ENCODE measurements around the gene PSME1.
A peak's percentile ranks its signal among the peaks of the same experiment; 100 is the strongest.

The PSME1 gene

DNA sequence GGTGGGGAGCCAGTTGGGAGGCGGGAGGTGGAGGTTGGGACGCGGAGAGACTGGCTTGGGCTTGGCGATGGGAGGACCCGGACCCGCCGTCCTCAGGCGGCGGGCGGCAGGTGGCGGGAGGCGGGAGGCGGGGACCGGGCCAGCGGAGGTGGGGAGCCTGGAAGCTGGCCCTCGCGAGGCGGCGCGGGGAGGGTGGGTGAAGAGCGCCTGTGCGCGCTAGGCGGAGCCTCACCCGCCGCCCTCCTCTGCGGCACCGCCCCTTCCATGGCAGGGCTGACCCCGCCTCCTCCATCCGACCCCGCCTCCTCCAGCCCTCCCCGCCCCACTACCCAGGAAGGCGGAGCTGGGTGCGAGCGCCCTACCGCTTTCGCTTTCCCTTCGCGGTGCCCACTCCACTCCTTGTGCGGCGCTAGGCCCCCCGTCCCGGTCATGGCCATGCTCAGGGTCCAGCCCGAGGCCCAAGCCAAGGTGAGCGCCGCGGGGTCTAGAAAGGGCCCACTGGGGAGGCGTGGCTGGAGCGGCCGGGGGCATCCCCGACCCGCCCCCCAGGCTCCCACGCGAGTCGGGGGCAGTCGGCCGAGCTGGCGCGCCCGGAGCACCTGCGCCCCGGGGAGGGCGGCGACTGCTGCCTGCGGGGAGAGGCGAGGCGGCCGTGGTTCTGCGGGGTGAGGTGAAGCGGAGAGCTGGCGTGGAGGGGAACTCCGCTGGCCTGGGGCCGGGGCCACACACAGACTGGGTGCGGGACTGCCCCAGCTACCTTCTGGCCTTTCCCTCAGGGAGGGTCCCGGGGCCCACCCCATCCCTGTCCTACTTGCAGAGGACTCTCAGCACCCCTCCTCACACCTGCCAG is at the start of gene PSME1:
PSME1 (plus strand) TSS at position 361 of the 850 bp plus-strand sequence; CDS start at position 430, 69 bp downstream.
- peak; percentile 72 for DNase-seq

DNA sequence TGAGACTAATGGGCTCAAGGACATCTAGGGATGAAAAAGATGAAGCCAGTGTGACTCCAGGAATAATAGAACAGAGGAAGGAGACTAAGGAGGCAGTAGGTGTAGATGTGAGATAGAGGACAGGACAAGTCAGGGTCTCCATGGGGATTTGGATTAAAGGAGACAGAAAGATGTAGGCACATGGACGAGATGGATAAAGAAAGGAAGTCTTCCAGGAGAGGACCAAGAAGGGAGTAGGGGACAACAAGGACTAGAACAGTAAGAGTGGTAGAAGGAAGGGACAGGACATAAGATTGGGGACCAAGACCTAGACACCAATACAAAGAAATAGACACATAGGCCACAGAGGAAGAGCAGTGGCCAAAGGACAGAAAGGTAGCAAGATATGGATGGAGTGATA is 49.0 kb upstream of the PSME1 start:
- no peak for DNase-seq

DNA sequence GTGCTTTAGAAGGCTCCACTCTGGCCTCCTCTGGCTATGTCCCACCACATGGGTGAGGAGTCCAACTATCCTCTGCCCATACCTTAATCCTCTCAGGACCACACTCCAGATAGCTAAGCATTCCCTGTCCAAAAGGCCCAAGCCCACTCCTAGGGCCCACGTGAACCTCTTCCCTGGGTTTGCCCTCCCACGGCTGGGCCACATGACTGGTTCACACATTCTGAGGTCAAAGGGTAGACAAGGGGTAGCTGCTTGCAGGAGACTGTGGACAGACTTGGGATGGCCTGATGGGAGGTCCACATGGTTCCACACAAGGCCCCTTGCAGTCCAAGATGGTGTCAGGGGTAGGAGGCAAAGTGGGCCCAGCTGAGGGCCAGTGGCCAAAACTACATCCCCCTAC is 47.9 kb upstream of the PSME1 start:
- DNase-seq = no peak

DNA sequence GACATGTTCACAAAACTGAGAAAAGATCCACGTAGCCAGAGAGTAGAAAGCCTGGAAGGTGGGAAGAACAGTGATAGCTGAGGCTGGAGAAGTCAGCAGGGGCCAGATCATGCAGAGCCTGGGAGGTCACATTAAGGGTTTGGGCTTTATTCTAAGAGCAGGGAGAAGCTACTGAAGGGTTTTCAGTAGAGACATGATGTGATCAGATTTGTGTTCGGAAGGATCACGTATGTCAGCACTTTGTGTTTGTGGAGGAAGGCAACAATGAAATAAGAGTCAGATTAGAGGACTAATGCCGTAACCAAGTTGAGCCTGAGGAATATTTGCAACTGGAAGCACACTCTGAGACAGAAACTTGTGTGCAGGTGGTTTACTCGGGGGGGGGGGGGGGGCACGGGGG is 46.1 kb upstream of the PSME1 start:
- no peak for DNase-seq

DNA sequence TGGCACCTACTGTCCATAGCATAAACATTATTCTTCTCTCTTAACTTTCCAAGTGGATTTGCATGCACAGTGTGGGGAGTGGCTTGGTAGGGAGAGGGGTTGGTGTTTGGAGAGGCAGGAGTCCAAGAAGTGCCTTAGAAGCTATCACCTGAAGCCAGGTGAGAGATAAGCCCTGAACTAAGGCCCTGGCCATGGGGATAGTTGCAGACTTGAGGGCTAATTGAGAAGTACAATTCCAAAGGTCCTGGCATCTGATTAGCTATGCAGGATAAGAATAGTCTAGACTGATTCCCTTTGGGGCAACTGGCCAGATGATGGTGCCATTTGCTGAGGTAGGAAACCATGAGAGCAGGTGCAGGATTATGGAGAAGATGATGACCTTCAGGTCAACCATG is 43.9 kb upstream of the PSME1 start:
- no peak for DNase-seq

DNA sequence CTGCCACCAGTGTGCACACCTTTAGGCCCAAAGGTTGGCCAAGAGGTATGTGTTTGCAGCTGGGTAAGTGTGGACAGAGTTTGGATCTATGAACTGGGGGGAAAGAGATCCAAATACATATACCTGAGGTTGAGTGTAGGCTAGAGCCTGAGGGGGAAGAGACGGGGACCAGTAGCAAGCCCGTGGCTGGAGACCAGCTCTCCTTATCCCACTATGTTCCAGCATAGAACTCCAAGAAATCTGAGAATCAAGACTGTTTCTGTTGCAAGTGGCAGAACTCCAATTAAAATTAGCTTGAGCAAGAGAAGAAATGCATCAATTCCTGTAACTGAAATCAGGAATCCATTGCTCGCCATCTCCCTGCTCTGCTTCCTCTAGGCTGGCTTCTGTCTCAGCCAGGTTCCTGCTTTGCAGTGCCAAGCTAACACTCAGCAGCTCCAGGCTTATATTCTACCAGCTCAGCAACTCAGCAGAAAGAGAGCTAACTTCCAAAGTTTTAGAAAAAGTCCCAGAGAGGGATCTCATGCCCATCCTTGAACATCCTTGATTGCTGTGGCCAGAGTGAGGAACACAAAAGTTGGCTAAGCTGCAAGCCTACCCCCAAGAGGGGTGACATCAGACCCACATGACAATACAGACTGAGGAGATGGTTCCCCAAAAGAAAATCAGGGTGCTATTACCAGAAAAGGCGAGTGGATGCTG is 43.3 kb upstream of the PSME1 start:
- DNase-seq = no peak

DNA sequence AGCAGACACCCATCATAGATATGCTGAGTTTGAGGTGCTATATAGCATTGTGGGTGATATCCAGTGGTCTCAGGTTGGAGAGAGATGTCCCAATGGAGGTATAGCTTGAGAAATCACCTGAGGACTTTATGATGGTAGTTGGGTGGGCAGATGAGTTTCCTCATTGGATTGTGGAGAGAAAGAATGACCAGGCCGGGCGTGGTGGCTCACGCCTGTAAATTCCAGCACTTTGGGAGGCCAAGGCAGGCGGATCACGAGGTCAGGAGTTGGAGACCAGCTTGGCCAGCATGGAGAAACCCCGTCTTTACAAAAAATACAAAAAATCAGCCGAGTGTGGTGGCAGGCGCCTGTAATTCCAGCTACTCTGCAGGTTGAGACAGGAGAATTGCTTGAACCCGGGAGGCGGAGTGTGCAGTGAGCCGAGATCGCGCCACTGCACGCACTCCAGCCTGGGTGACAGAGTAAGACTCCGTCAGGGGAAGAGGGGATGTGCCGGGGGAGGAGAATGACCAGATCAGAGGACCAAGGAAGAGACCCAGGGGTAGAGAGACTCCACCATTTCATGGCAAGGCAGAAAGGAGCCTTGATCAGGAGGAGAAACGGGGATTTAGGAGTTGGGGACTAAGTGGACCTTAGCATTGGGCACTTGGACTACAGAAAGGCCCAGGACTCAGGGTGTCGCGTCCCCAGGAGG is 42.6 kb upstream of the PSME1 start:
- DNase-seq = no peak

DNA sequence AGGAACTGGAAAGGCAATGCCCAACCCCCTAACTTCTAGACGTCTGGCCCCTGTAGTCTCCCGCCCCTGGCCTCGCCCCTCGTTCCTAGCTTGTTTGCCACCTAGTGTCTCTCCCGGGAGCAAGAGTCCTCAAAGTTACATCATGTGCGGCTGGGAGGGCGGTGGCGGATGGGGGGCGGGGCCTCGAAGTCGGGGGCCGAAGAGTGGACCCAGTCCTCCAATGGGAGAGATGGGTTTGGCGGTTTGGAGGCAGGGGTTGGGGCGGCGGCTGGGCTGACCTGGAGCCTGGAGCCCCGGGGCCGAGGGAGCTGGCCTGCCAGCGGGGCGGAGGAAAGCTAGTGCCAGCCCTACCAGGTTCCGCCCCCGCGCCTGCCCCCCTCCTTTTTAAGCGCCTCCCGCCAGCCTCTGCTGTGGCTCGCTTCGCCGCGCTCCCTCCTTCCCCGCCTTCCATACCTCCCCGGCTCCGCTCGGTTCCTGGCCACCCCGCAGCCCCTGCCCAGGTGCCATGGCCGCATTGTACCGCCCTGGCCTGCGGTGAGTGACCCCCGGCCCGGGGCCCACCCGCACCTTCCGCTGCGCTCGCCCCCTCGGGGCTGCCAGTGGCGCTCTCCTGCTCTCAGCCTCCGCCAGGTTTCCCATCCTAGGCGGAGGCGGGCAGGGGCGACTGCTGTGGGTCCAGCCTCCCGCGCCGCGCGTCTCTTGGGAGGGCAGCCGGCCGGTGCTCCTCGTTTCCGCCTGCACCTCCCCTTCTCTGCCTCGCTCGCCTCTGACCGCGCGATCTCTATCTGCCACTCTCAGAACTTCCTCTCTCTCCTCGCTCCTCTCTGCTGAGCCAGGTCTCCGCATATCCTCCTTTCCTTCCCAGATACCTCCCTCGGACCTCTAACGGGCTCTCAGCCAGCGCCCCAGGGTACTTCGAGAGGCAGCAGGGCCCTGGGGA is 41.8 kb upstream of the PSME1 start, which contains the start of gene PCK2:
PCK2 (plus strand) TSS at position 411 of the 940 bp plus-strand sequence; CDS start at position 506, 95 bp downstream.
- peak; percentile 89 for DNase-seq

DNA sequence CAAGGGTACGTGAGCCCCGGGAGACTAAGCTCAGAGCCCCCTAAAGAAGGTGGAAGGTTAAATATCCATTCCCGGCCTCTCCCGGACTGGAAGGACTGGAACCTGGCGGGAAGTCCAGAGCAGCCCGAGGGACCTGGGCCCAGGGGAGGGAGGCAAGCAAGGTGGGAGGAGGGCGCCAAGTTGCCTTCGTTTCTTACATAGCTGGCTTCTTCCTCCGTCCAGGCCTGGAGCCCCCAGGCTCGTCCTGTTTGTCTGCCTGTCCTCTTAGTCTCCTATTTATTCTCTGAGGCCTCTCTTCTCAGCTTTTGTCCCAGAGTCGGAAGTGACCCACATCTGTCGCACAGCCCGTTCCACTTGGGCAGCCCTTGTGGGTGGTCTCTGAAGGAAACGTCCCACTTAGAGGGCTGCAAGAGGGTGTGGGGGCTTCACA is 41.1 kb upstream of the PSME1 start:
- DNase-seq = no peak

DNA sequence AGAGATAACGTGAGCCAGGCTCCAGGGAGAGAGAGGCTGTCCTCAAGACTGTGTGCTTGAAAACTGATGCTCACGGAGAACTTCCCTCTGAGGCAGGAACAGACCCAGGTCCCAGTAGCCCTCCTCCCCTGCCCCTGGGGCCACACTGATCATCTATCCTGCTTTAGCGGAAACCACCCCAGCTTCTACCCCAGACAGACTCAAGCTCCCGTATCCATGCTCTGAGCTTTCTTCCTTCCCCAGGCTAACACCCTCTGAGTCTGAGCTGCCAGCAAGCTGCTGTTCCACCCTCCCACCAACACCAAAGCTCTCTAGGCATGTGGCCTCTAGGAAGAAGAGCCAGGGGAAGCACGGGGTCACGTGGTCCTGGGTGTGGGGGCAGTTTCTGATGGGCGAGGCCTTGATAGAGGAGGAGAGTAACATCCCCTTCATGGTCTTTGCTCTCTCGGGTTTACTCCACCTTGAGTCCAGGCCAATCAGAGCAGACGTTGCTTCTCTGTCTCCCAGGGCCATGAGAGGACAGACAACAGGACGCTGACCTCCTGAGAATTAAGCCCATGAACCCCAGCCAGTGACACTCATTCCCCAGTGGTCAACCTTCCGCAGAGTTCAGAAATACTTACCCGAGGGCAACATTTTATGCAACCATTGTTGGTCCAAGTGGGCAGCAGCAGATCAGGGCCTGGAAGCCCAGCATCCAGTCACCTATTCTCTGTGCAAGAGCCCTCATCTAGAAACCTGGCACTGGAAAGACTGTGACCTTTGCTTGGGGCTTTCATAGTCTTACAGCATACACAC is 40.5 kb upstream of the PSME1 start:
- peak; percentile 44 for DNase-seq

DNA sequence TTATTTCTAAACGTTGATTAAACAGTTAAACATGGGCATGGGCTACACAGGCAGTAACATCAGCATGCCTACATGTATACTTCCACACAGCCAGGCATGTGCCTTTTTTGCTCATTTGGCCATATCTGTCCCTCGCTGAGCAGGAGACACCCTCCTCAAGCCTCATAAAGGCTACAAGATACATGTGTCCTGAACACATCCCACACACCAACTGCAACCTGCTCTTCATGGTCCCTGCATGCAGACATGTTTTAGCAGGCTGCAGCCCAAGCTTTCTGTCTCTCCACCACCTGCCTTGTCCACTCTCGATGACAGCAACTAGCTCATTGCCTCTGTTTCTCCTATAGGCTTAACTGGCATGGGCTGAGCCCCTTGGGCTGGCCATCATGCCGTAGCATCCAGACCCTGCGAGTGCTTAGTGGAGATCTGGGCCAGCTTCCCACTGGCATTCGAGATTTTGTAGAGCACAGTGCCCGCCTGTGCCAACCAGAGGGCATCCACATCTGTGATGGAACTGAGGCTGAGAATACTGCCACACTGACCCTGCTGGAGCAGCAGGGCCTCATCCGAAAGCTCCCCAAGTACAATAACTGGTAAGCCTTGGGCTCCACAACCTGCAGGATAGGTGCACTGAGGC is 39.3 kb upstream of the PSME1 start:
- DNase-seq = no peak

DNA sequence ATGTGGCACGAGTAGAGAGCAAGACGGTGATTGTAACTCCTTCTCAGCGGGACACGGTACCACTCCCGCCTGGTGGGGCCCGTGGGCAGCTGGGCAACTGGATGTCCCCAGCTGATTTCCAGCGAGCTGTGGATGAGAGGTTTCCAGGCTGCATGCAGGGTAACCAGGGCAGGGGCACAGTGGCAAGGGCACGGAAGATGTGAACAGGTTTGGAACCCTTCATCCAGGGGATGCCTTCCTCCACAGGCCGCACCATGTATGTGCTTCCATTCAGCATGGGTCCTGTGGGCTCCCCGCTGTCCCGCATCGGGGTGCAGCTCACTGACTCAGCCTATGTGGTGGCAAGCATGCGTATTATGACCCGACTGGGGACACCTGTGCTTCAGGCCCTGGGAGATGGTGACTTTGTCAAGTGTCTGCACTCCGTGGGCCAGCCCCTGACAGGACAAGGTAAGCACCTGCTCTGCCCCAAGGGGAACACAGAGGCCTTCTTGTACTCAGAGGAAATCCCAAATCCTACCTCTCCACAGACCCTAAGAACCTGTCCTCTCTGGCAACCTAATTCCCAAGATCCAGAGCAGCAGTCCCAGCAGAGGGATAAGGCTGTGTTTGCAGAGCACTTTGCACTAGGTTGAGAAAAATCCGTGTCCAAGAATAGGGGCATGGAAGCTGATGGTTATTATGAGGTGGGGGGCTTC is 37.6 kb upstream of the PSME1 start:
- no peak for DNase-seq

DNA sequence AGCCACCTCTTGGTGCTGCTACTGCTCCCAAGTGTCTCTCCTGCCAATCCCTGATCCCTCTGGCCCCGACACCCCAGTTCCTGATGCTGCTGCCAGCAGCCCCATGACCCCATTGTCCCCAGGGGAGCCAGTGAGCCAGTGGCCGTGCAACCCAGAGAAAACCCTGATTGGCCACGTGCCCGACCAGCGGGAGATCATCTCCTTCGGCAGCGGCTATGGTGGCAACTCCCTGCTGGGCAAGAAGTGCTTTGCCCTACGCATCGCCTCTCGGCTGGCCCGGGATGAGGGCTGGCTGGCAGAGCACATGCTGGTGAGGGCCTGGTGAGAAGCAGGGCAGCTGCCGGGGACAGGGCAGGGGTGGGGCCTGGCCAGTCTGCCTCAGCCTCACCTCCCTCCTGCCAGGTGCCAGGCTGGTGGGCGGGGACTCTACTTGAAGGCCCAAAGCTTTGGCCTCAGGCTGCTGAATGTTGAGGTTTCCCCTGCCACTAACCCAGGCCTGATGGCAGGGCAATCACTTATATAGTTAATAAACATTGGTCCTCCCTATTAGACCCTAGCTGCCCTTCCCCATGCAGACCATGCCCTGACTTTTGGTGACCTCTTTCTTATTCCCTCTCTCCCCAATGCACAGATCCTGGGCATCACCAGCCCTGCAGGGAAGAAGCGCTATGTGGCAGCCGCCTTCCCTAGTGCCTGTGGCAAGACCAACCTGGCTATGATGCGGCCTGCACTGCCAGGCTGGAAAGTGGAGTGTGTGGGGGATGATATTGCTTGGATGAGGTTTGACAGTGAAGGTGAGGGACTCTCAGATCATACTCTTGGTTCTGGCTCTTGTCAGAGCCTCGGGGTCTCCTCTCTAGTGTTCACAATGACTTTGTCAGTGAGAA is 36.8 kb upstream of the PSME1 start:
- DNase-seq = no peak

DNA sequence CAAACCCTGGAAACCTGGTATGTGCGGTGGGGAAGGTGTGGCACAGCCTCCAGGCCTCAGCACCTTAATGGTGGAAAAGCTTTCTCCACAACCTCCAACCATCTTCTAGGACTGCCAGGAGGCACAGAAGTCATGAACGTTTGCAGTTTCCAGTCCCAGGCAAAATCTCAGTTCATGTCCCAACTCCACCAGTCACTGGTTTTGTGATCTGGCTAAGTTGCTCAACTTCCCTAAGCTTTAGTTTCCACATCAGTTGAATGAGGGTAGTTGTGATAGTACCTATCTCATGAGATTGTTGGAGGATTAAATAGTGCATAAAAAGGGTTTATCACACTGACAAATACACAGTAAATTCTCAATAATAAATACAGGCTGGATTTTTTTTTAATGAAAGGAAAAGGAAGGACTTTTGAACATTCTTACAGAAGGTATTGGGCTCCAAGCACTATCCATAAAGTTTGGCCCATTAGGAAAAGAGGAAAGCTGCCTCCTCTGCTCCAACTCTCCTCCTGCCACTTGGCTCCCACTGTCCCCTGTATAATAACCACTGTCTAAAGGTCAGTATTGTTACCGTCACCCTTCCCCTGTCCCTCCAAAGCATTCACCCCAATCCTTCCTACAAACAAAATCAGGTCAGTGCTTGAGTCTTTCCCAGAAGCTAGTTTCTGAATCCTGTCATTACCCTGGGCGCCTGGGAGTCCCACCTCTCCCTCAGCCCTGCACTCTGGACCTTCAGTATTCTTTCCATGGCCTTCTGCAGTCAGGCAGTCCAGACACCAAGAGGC is 35.6 kb upstream of the PSME1 start:
- DNase-seq = no peak

DNA sequence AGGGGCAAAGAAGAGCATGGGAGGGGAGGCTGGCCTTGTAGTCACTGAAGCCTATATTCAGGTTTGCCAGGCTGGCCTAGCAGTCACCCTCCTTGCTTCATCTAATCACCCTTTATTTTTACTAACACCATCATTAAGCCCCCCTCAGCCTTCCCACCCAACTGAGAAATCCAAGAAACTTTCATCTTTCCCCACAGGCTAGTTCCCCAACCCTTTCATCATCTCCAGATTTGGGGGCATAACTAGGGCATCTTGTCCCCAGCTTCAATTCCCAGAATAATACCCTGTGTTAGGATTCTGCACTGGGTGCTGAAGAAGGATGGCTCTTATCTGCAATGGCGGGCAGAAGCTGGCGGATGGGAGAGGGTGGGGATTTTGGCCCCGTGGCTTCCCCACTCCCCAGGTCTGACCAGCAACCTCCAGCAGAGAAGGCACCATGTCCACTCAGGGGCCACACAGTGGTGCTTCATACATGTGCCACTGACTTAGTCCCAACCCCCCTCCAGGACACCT is 35.0 kb upstream of the PSME1 start:
- no peak for DNase-seq

DNA sequence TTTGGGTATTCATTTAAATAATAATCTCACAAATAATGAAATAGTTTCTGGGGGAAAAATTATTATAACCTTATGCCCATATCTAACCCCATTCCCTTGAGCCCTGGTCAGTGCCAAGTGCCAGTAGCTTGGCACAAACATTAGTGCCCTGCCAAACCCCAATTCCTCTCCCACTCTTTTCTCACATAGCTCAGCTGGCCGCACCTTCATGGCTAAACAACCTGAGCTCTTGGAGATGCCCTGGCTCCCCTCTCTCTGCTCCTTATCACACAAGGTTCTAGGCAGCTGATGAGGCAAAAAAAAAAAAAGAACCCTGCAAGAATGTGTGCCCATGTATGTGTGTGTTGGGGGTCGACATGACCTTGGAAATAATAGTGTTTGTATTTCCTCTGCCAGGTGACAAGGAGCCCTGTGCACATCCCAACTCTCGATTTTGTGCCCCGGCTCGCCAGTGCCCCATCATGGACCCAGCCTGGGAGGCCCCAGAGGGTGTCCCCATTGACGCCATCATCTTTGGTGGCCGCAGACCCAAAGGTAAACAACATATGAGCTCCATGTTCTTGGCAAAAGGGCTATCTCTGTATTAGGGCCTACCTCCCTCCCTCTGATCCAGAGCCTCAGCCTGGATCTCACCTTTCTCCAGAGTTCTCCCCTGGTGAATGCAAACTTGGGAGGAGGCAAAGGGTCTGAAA is 33.5 kb upstream of the PSME1 start:
- DNase-seq = no peak

DNA sequence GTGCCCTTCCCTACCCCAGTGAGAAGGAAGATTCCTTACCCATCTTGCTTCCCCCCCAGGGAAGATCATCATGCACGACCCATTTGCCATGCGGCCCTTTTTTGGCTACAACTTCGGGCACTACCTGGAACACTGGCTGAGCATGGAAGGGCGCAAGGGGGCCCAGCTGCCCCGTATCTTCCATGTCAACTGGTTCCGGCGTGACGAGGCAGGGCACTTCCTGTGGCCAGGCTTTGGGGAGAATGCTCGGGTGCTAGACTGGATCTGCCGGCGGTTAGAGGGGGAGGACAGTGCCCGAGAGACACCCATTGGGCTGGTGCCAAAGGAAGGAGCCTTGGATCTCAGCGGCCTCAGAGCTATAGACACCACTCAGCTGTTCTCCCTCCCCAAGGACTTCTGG is 32.5 kb upstream of the PSME1 start:
- DNase-seq = no peak
